RWPE1 (cell line): Measurements from ENCODE around the gene GOLGA3.
A peak's percentile ranks its signal among the peaks of the same experiment; 100 is the strongest.

Experiments used
- CTCF ChIA-PET: fragments of 350-600 bp; sonication (Branson Sonifier 250); formaldehyde crosslinking; extraction: SDS; loops from one replicate; lab custom pipeline; 2021; lab: Yijun Ruan, JAX
- POLR2A ChIA-PET: fragments of 400-600 bp; formaldehyde crosslinking; extraction: SDS; loops from one replicate; lab custom pipeline; 2020; ENCODE audit warnings: antibody characterized with exemption; ENCODE audit not compliant: low non-redundant PET; lab: Yijun Ruan, JAX
- DNase-seq: peaks from one replicate; pipeline ENCODE4 v3.0.0; 2012; ENCODE audit warnings: low spot score
- H3K27ac ChIP-seq: fragments of 450-650 bp; 2 replicates; pipeline ENCODE4 v1.5.1; 2017
- CTCF ChIP-seq: fragments of 450-650 bp; conservative IDR thresholded peaks from 2 replicates; pipeline ENCODE4 v1.5.1; 2017; ENCODE audit warnings: low read depth, mild to moderate bottlenecking

The GOLGA3 gene

GRCh38 chr12:132727091-132727794 lies 101.4 kb downstream of the GOLGA3 start:
- CTCF ChIA-PET = no interaction called here
- H3K27ac ChIP-seq = peak overlapping the region; percentile 23; the same call in 1 of the 2 replicates
- POLR2A ChIA-PET = no interaction called here
- TF ChIP-seq CTCF = no peak
- DNase-seq = no peak

GRCh38 chr12:132726386-132726785 lies 102.3 kb downstream of the GOLGA3 start:
- TF ChIP-seq CTCF = no peak
- H3K27ac ChIP-seq = no peak overlapping the region
- DNase-seq = no peak
- ChIA-PET CTCF (no interaction called here), POLR2A (no interaction called here)

GRCh38 chr12:132724506-132725241 lies 104.0 kb downstream of the GOLGA3 start:
- POLR2A ChIA-PET = no interaction called here
- no peak for TF ChIP-seq CTCF
- CTCF ChIA-PET = interaction anchor here (0.6 kb wide), 1 partner anchor 44 kb away, joined by 3 read pairs; no protein-coding TSS in a partner anchor
- DNase-seq = no peak
- H3K27ac ChIP-seq = peak overlapping the region; percentile 30

- no peak for TF ChIP-seq CTCF
- H3K27ac ChIP-seq = peak overlapping the region; percentile 52
- ChIA-PET POLR2A (no interaction called here), CTCF (interaction anchor here (0.8 kb wide), 1 partner anchor 19 kb away, joined by 3 read pairs; no protein-coding TSS in a partner anchor)
- DNase-seq = no peak
These were observed 104.9 kb downstream of the GOLGA3 start for GRCh38 chr12:132723764-132724140.

GRCh38 chr12:132723015-132723763 lies 105.5 kb downstream of the GOLGA3 start:
- H3K27ac ChIP-seq = peak overlapping the region; percentile 52
- CTCF ChIA-PET = interaction anchor here (0.8 kb wide), 1 partner anchor 19 kb away, joined by 3 read pairs; no protein-coding TSS in a partner anchor
- TF ChIP-seq CTCF = no peak
- no peak for DNase-seq
- POLR2A ChIA-PET = no interaction called here
